Neural cell (in vitro differentiated cells): ENCODE measurements around the gene TAC1. TPM values are rescaled to one million over a fixed set of nuclear protein-coding genes. Genes with fewer than 3 reads are reported as not detected.

Experiments
- H2AFZ ChIP-seq: fragments of 200-600, 300-800 bp; sonication (generic), shearing (Covaris generic); 2 replicates; pipeline ENCODE4 v1.6.0; 2014; ENCODE audit warnings: low read depth, mild to moderate bottlenecking, antibody characterized with exemption, low read length, moderate library complexity
- H3F3A ChIP-seq: fragments of 200-600 bp; shearing (Covaris generic); 2 replicates; pipeline ENCODE4 v1.6.1; 2016; ENCODE audit warnings: mild to moderate bottlenecking, moderate library complexity, mixed read lengths, antibody characterized with exemption, low read length; ENCODE audit not compliant: insufficient read depth, poor library complexity, severe bottlenecking
- H3K27ac ChIP-seq: fragments of 200-600, 300-800 bp; sonication (generic), shearing (Covaris generic); 2 replicates; pipeline ENCODE4 v1.5.1; 2014; ENCODE audit warnings: mild to moderate bottlenecking, low read length, moderate library complexity
- H3K27me3 ChIP-seq: fragments of 300-800, 200-600 bp; sonication (generic), shearing (Covaris generic); 2 replicates; pipeline ENCODE4 v1.6.0; 2014; ENCODE audit warnings: mild to moderate bottlenecking, low read depth, low read length, moderate library complexity; ENCODE audit not compliant: insufficient read depth
- H3K36me3 ChIP-seq: fragments of 300-800, 200-600 bp; sonication (generic), shearing (Covaris generic); 2 replicates; pipeline ENCODE4 v1.5.1; 2014; ENCODE audit warnings: mild to moderate bottlenecking, antibody characterized with exemption, low read length, moderate library complexity; ENCODE audit not compliant: insufficient read depth
- H3K4me2 ChIP-seq: fragments of 300-800, 200-600 bp; sonication (generic), shearing (Covaris generic); 2 replicates; pipeline ENCODE4 v1.6.0; 2014; ENCODE audit warnings: mild to moderate bottlenecking, low read length
- H3K4me3 ChIP-seq: fragments of 300-800, 200-600 bp; sonication (generic), shearing (Covaris generic); 2 replicates; pipeline ENCODE4 v1.5.1; 2014; ENCODE audit warnings: mild to moderate bottlenecking, low read length, moderate library complexity
- H3K79me2 ChIP-seq: fragments of 200-600 bp; shearing (Covaris generic); replicated peaks from 2 replicates; pipeline ENCODE4 v1.6.0; 2014; ENCODE audit warnings: mild to moderate bottlenecking, low read length, moderate library complexity; ENCODE audit not compliant: insufficient read depth
- H3K9ac ChIP-seq: fragments of 300-800, 200-600 bp; sonication (generic), shearing (Covaris generic); 2 replicates; pipeline ENCODE4 v1.6.1; 2016; ENCODE audit warnings: mild to moderate bottlenecking, low read length, mixed read lengths
- H3K9me2 ChIP-seq: fragments of 200-600 bp; shearing (Covaris generic); 2 replicates; pipeline ENCODE4 v1.6.1; 2016; ENCODE audit warnings: mild to moderate bottlenecking, low read length, mixed read lengths; ENCODE audit not compliant: insufficient read depth
- H3K9me3 ChIP-seq: fragments of 200-600, 300-800 bp; sonication (generic), shearing (Covaris generic); 2 replicates; pipeline ENCODE4 v1.6.1; 2016; ENCODE audit warnings: mild to moderate bottlenecking, mixed run types, low read length, moderate library complexity, mixed read lengths
- H4K20me1 ChIP-seq: fragments of 200-600 bp; shearing (Covaris generic); 2 replicates; pipeline ENCODE4 v1.6.1; 2016; ENCODE audit warnings: mild to moderate bottlenecking, mixed run types; ENCODE audit not compliant: insufficient read depth
- EP300 ChIP-seq: fragments of 450-650 bp; conservative IDR thresholded peaks from 2 replicates; pipeline ENCODE4 v1.6.1; 2014; ENCODE audit warnings: antibody characterized with exemption, mild to moderate bottlenecking, moderate library complexity; ENCODE audit not compliant: poor library complexity, severe bottlenecking
- EZH2 ChIP-seq: fragments of 200-600, 300-800 bp; shearing (Covaris generic), sonication (generic); IDR thresholded peaks from 2 replicates; pipeline ENCODE4 v1.6.1; 2014; ENCODE audit warnings: antibody characterized with exemption, low read length, borderline replicate concordance, mild to moderate bottlenecking; ENCODE audit not compliant: insufficient read depth, poor library complexity, severe bottlenecking
- MXI1 ChIP-seq: fragments of 450-650 bp; conservative IDR thresholded peaks from 2 replicates; pipeline ENCODE4 v1.6.1; 2014; ENCODE audit warnings: antibody characterized with exemption, mild to moderate bottlenecking; ENCODE audit not compliant: poor library complexity, severe bottlenecking
- POLR2AphosphoS5 ChIP-seq: IDR thresholded peaks from 2 replicates; pipeline ENCODE4 v1.6.1; 2012
- RAD21 ChIP-seq: fragments of 450-650 bp; conservative IDR thresholded peaks from 2 replicates; pipeline ENCODE4 v1.6.1; 2014; ENCODE audit warnings: antibody characterized with exemption, mild to moderate bottlenecking, moderate library complexity
- SMC3 ChIP-seq: fragments of 450-650 bp; conservative IDR thresholded peaks from 2 replicates; pipeline ENCODE4 v1.6.1; 2014; ENCODE audit warnings: antibody characterized with exemption, mild to moderate bottlenecking, moderate library complexity; ENCODE audit not compliant: poor library complexity
- TAF1 ChIP-seq: IDR thresholded peaks from 2 replicates; pipeline ENCODE4 v1.6.1; 2012; ENCODE audit warnings: low read depth
- polyA plus RNA-seq: library from polyadenylated mRNA; depleted of rRNA; stranded (reverse); fragments of >200 nt; gene quantifications from 2 replicates; pipeline ENCODE4 v1.2.3, GENCODE V29; 2014
- TF ChIP-seq, protein P1 (sequence below): fragments of 450-650 bp; IDR thresholded peaks from 2 replicates; pipeline ENCODE4 v1.5.1; 2014; ENCODE audit warnings: antibody characterized with exemption, mild to moderate bottlenecking, moderate library complexity; ENCODE audit not compliant: poor library complexity, severe bottlenecking
- TF ChIP-seq, protein P2 (sequence below): IDR thresholded peaks from 2 replicates; pipeline ENCODE4 v1.6.1; 2012; ENCODE audit warnings: borderline replicate concordance

Gene TAC1
- polyA plus RNA-seq, 1 donor from 2014 or later = 4,629 TPM

DNA sequence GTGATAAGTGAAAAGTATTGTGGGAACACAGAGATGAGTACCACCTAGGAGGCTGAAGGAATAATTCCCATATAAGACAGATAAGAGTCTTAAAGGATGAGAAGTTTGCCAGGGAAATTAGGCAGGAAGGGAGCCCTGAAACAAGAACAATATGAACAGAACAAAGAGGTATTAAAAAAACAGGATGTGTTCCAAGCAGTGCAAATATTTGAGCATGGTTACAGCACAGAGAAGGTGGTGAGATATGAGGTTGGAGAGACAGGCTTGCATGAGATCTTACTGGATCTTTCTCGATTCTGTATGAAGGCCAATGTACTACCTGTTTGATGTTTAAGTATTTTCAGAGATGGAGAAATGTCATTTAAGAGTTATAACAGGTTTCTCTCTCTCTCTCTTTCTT is 20.3 kb downstream of the TAC1 start:
- H3K4me3 ChIP-seq = no peak overlapping the region

DNA sequence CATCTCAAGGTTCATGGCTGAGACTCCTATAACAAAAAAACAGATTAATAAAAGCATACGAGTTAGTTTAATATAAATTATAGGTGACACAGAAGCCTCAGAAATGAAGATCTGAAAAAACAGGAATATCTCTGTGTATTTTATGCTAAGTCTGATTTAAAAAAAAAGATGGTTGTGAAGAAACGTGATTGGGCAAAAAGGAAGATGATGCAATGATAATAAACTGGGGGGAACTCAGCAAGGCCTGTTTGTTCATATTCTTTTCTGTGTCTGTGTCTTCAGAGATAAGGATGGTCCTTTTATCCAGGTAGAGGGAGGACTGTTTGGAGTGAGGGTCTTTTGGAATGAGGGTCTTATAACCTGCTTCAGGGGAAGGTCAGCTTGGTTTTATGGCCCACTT is 25.9 kb downstream of the TAC1 start:
- Histone ChIP-seq H3K4me2 (no peak overlapping the region), H3F3A (no peaks in the 10 kb centered on the region), H3K79me2 (no peaks in the 10 kb centered on the region), H3K9me3 (no peaks in the 10 kb centered on the region), H3K36me3 (no peaks in the 10 kb centered on the region), H2AFZ (no peak overlapping the region), H3K9me2 (no peaks in the 10 kb centered on the region), H3K27me3 (no peaks in the 10 kb centered on the region), H3K9ac (no peak overlapping the region), H3K4me3 (no peak overlapping the region), H4K20me1 (no peaks in the 10 kb centered on the region), H3K27ac (no peak overlapping the region)
- TF ChIP-seq, protein P1, sequence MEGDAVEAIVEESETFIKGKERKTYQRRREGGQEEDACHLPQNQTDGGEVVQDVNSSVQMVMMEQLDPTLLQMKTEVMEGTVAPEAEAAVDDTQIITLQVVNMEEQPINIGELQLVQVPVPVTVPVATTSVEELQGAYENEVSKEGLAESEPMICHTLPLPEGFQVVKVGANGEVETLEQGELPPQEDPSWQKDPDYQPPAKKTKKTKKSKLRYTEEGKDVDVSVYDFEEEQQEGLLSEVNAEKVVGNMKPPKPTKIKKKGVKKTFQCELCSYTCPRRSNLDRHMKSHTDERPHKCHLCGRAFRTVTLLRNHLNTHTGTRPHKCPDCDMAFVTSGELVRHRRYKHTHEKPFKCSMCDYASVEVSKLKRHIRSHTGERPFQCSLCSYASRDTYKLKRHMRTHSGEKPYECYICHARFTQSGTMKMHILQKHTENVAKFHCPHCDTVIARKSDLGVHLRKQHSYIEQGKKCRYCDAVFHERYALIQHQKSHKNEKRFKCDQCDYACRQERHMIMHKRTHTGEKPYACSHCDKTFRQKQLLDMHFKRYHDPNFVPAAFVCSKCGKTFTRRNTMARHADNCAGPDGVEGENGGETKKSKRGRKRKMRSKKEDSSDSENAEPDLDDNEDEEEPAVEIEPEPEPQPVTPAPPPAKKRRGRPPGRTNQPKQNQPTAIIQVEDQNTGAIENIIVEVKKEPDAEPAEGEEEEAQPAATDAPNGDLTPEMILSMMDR = no peak
- TF ChIP-seq RAD21 (no peak), TAF1 (no peak), POLR2AphosphoS5 (no peak), EZH2 (no peak), EP300 (no peak), MXI1 (no peak), SMC3 (no peak)
- TF ChIP-seq, protein P2, sequence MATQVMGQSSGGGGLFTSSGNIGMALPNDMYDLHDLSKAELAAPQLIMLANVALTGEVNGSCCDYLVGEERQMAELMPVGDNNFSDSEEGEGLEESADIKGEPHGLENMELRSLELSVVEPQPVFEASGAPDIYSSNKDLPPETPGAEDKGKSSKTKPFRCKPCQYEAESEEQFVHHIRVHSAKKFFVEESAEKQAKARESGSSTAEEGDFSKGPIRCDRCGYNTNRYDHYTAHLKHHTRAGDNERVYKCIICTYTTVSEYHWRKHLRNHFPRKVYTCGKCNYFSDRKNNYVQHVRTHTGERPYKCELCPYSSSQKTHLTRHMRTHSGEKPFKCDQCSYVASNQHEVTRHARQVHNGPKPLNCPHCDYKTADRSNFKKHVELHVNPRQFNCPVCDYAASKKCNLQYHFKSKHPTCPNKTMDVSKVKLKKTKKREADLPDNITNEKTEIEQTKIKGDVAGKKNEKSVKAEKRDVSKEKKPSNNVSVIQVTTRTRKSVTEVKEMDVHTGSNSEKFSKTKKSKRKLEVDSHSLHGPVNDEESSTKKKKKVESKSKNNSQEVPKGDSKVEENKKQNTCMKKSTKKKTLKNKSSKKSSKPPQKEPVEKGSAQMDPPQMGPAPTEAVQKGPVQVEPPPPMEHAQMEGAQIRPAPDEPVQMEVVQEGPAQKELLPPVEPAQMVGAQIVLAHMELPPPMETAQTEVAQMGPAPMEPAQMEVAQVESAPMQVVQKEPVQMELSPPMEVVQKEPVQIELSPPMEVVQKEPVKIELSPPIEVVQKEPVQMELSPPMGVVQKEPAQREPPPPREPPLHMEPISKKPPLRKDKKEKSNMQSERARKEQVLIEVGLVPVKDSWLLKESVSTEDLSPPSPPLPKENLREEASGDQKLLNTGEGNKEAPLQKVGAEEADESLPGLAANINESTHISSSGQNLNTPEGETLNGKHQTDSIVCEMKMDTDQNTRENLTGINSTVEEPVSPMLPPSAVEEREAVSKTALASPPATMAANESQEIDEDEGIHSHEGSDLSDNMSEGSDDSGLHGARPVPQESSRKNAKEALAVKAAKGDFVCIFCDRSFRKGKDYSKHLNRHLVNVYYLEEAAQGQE = no peak

More for the DNA sequence above, 20.3 kb downstream of the TAC1 start:
- Histone ChIP-seq H3K9me3 (no peaks in the 10 kb centered on the region), H3K27ac (no peak overlapping the region), H4K20me1 (no peaks in the 10 kb centered on the region), H3K79me2 (no peaks in the 10 kb centered on the region), H3K27me3 (no peaks in the 10 kb centered on the region), H3K9ac (no peak overlapping the region), H2AFZ (no peak overlapping the region), H3K4me2 (no peak overlapping the region), H3K36me3 (no peaks in the 10 kb centered on the region), H3K9me2 (no peaks in the 10 kb centered on the region), H3F3A (no peaks in the 10 kb centered on the region)
- TF ChIP-seq, protein P1 = no peak
- TF ChIP-seq EZH2 (no peak), TAF1 (no peak), MXI1 (no peak), RAD21 (no peak), EP300 (no peak), SMC3 (no peak), POLR2AphosphoS5 (no peak)
- TF ChIP-seq, protein P2 = no peak
